ENCODE measurements around the gene ATP2A3. TPM values are rescaled to one million over a fixed set of nuclear protein-coding genes. Genes with fewer than 3 reads are reported as not detected.

The ATP2A3 gene
- total RNA-seq, 3 donors from 2014 or later, result 55.8 to 68.8 (median 63.6) TPM

GRCh38 chr17:3972281-3972731, 8.1 kb upstream of the ATP2A3 start:
- H3K36me3 Mint-ChIP-seq (ENCODE audit: insufficient read depth), result no peaks in the 10 kb centered on the region
- H3K9me3 Mint-ChIP-seq, result peaks cover 7% of the 10 kb centered on the region
- ATAC-seq, result peak; percentile 35 to 53
- no peak for DNase-seq
- peaks cover 30% of the 10 kb centered on the region for H3K4me1 Mint-ChIP-seq (ENCODE audit: low read depth)
- peaks cover 2% of the 10 kb centered on the region for H3K27me3 Mint-ChIP-seq (ENCODE audit: low read depth)
- H3K4me3 Mint-ChIP-seq, result peak overlapping the region; percentile 17

GRCh38 chr17:3970668-3971067, 6.4 kb upstream of the ATP2A3 start:
- H3K4me3 Mint-ChIP-seq, result no peak overlapping the region
- peaks cover 2% of the 10 kb centered on the region for H3K27me3 Mint-ChIP-seq (ENCODE audit: low read depth)
- ATAC-seq (no peak), DNase-seq (no peak)
- H3K9me3 Mint-ChIP-seq, result peaks cover 7% of the 10 kb centered on the region
- no peaks in the 10 kb centered on the region for H3K36me3 Mint-ChIP-seq (ENCODE audit: insufficient read depth)
- H3K4me1 Mint-ChIP-seq (ENCODE audit: low read depth), result peaks cover 37% of the 10 kb centered on the region

DNA sequence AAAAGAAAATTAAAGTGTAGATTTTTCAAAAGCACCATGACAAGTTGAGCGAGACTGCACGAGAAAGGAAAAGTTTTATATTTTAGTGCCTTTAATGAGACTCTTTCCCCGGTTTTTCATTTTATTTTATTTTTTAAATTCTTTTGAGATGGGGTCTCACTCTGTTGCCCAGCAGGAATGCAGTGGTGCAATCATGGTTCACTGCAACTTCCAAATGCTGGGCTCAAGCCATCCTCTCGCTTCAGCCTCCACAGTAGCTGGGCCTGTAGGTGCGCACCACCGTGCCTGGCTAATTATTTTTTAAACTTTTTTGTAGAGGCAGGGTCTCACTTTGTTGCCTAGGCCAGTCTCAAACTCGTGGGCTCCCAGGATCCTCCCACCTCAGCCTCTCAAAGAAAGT, 5.7 kb upstream of the ATP2A3 start:
- H3K27me3 Mint-ChIP-seq (ENCODE audit: low read depth), result peaks cover 2% of the 10 kb centered on the region
- H3K4me3 Mint-ChIP-seq, result no peak overlapping the region
- peaks cover 6% of the 10 kb centered on the region for H3K9me3 Mint-ChIP-seq
- no peaks in the 10 kb centered on the region for H3K36me3 Mint-ChIP-seq (ENCODE audit: insufficient read depth)
- DNase-seq, result no peak
- H3K4me1 Mint-ChIP-seq (ENCODE audit: low read depth), result peaks cover 43% of the 10 kb centered on the region
- no peak for ATAC-seq

- H3K4me1 Mint-ChIP-seq (ENCODE audit: low read depth), result peaks cover 40% of the 10 kb centered on the region
- H3K36me3 Mint-ChIP-seq (ENCODE audit: insufficient read depth), result no peaks in the 10 kb centered on the region
- H3K9me3 Mint-ChIP-seq, result no peaks in the 10 kb centered on the region
- DNase-seq (no peak), ATAC-seq (no peak)
- no peak overlapping the region for H3K4me3 Mint-ChIP-seq
- H3K27me3 Mint-ChIP-seq (ENCODE audit: low read depth), result peaks cover 2% of the 10 kb centered on the region
Observed at GRCh38 chr17:3968886-3969524, 4.8 kb upstream of the ATP2A3 start.

DNA sequence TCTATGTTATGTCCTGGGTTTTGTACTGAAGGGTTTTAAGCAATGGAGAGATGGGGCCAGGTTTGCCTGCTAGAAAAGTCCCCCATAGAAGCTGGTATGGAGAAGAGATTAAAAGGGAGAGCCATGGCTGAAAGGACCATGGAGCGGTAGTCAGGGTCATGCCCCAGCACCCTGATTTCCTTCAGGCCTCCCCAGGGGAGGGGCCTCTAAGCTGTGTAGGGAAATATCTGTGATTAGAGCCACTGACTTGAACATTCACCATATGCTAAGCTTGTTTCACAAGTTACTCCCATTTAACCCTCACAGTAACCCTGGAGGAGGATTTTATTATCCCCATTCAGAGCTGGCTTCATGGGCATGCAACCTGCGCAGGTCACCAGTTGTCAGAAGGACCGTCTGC, 3.8 kb upstream of the ATP2A3 start:
- H3K4me1 Mint-ChIP-seq (ENCODE audit: low read depth), result peaks cover 34% of the 10 kb centered on the region
- no peaks in the 10 kb centered on the region for H3K9me3 Mint-ChIP-seq
- peaks cover 2% of the 10 kb centered on the region for H3K27me3 Mint-ChIP-seq (ENCODE audit: low read depth)
- ATAC-seq (no peak), DNase-seq (no peak)
- no peak overlapping the region for H3K4me3 Mint-ChIP-seq
- H3K36me3 Mint-ChIP-seq (ENCODE audit: insufficient read depth), result no peaks in the 10 kb centered on the region

DNA sequence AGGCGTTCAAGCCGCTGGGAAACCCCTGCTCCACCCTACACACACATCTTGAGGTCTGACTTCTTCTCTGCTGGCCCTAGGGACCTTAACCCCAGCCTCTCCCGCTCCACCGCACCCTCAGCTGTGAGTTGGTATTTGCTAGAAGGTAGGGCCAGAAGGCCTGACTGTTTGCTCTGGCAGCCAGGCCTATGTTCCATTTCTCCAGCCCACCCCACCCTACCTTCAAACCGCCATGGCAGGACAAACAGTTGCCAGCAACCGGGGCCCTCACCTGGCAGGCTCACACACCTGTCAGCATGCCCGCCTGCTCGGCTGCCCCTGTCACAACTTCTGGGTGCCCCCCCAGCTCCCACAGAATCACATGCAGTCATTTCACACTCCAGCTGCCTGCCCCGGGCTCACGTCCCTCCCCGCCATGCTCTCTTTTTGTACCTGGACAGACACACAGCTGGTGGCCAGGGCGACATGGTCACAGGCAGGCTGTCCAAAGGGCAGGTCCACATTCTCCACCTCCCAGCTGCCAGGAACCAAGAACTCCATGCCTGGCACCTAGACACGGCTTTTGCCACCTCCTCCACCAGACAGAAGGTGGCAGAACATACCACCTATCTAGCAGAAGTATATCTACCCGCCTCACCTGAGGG, 2.6 kb upstream of the ATP2A3 start:
- Mint-ChIP-seq H3K4me1 (ENCODE audit: low read depth) (peaks cover 34% of the 10 kb centered on the region), H3K36me3 (ENCODE audit: insufficient read depth) (no peaks in the 10 kb centered on the region), H3K9me3 (no peaks in the 10 kb centered on the region), H3K27me3 (ENCODE audit: low read depth) (no peaks in the 10 kb centered on the region), H3K4me3 (no peak overlapping the region)
- ATAC-seq (no peak), DNase-seq (no peak)

- peak overlapping the region; percentile 85 for H3K4me3 Mint-ChIP-seq
- H3K9me3 Mint-ChIP-seq, result no peaks in the 10 kb centered on the region
- DNase-seq (peak; percentile 53), ATAC-seq (peak; percentile 60 to 62)
- no peaks in the 10 kb centered on the region for H3K36me3 Mint-ChIP-seq (ENCODE audit: insufficient read depth)
- no peaks in the 10 kb centered on the region for H3K27me3 Mint-ChIP-seq (ENCODE audit: low read depth)
- peaks cover 50% of the 10 kb centered on the region for H3K4me1 Mint-ChIP-seq (ENCODE audit: low read depth)
Observed at GRCh38 chr17:3965118-3965800, 1.0 kb upstream of the ATP2A3 start.

DNA sequence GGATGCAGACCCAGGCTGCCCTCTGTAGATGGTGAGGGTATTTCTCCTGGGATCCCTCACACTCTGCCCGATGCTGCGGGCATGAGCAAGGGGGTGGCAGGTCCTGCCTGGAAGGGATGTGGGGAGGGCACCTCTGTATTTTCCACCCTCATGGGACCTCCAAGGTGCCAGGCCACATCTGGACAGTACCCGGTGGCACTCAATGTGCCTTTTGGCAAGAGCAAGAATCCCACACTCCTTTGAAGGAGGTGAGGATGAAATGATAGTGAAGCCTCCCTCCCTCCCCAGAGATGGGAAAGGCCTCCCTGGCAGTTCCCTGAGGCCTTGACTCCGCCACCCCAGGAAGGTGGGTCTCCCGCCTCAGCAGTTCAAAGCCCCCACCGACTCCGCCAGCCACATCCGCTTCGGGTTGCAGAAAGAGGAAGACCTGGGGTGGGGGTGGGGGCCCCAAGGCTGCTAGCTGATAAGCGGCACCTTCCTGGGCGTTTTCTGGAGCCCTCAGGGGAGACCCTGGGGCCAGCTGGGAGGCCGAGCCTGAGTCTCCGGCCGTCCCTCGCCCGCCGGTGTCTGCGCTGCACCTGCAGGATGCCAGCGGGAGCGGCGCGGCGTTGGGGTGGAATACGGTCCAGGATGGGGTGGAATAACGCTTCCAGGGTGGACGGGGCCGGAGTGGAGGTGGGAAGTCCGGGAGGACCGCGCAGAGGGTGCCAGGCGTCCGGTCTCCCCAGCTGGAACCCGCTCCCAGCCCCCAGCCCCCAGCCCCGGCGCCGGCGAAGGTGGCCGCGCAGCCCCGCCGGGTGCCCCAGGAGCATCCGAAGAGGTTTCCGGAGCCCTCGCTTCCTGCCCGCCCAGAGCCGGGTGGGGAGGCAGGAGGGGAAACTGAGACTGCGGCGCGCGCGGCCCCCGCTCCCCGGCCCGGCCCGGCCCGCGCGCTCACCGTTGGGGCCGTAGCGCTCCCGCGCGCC, 718 bp downstream of the ATP2A3 start:
- peaks cover 2% of the 10 kb centered on the region for H3K36me3 Mint-ChIP-seq (ENCODE audit: insufficient read depth)
- peak overlapping the region; percentile 85 for H3K4me3 Mint-ChIP-seq
- peaks cover 61% of the 10 kb centered on the region for H3K4me1 Mint-ChIP-seq (ENCODE audit: low read depth)
- ATAC-seq, result peak; percentile 42 to 45
- peak; percentile 52 for DNase-seq
- no peaks in the 10 kb centered on the region for H3K9me3 Mint-ChIP-seq
- H3K27me3 Mint-ChIP-seq (ENCODE audit: low read depth), result no peaks in the 10 kb centered on the region

- Mint-ChIP-seq H3K36me3 (ENCODE audit: insufficient read depth) (peaks cover 2% of the 10 kb centered on the region), H3K4me3 (peak overlapping the region; percentile 85), H3K4me1 (ENCODE audit: low read depth) (peaks cover 60% of the 10 kb centered on the region), H3K9me3 (no peaks in the 10 kb centered on the region), H3K27me3 (ENCODE audit: low read depth) (no peaks in the 10 kb centered on the region)
- DNase-seq (no peak), ATAC-seq (no peak)
Observed at GRCh38 chr17:3962965-3963236, 1.3 kb downstream of the ATP2A3 start.

GRCh38 chr17:3962217-3962964, 1.8 kb downstream of the ATP2A3 start:
- ATAC-seq (no peak), DNase-seq (no peak)
- no peaks in the 10 kb centered on the region for H3K27me3 Mint-ChIP-seq (ENCODE audit: low read depth)
- H3K9me3 Mint-ChIP-seq, result no peaks in the 10 kb centered on the region
- H3K4me3 Mint-ChIP-seq, result peak overlapping the region; percentile 85
- peaks cover 61% of the 10 kb centered on the region for H3K4me1 Mint-ChIP-seq (ENCODE audit: low read depth)
- peaks cover 2% of the 10 kb centered on the region for H3K36me3 Mint-ChIP-seq (ENCODE audit: insufficient read depth)

GRCh38 chr17:3961564-3962047, 2.6 kb downstream of the ATP2A3 start:
- H3K36me3 Mint-ChIP-seq (ENCODE audit: insufficient read depth), result peaks cover 6% of the 10 kb centered on the region
- peak; percentile 23 for DNase-seq
- H3K27me3 Mint-ChIP-seq (ENCODE audit: low read depth), result no peaks in the 10 kb centered on the region
- no peak for ATAC-seq
- H3K4me1 Mint-ChIP-seq (ENCODE audit: low read depth), result peaks cover 64% of the 10 kb centered on the region
- peak overlapping the region; percentile 85 for H3K4me3 Mint-ChIP-seq
- H3K9me3 Mint-ChIP-seq, result no peaks in the 10 kb centered on the region

DNA sequence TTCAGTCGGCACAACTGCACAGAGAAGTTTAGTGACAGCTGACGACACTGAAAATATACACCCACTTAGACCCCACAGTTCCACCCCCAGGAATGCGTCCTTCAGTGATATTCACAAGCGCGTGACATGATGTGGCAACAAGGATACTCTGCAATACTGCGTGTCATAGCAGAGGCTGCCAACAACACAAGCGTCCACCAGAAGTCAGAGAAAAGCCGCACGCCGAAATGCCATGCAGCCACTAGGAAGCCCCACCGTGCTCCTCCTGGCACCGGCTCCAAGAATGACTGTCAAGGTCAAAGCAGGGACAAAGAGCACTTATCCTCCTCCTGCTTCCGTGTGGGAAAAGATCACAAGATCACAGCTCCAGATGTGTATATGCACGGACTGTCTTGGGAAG, 3.5 kb downstream of the ATP2A3 start:
- no peak for ATAC-seq
- H3K4me3 Mint-ChIP-seq, result peak overlapping the region; percentile 31
- peaks cover 67% of the 10 kb centered on the region for H3K4me1 Mint-ChIP-seq (ENCODE audit: low read depth)
- no peak for DNase-seq
- peaks cover 6% of the 10 kb centered on the region for H3K36me3 Mint-ChIP-seq (ENCODE audit: insufficient read depth)
- H3K27me3 Mint-ChIP-seq (ENCODE audit: low read depth), result no peaks in the 10 kb centered on the region
- no peaks in the 10 kb centered on the region for H3K9me3 Mint-ChIP-seq

DNA sequence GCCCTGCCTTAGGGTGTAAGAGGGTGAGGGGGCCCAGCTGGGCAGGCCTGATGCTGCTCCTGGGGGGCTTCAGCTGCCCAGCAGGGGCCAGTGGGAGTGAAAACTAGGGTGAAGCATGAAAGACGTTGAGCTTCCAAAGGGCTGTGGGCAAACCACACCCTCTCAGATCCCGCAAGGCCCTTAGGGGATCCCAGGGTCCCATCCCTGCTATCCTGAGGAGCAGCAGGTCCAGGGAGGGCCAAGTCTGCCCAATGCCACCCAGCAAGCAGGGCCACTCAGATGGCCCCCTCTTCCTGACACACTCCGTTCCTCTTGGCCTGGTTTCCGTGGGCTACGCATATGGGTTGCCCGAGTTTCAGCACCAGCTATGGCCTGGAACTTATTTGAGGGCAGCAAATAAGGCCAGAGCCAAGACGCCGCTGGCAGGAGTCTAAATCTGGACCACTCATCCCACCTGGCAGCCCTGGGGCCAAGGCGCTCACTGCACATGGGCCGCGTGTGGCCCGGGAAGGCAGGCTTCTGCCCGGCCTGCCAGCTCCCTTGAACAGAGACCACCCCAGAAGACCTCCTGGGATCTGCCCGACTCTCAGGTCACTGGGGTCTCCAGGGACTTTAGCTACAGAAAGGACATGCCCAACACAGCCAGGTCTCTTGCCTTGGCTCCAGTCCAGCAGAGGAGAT, 4.2 kb downstream of the ATP2A3 start:
- Mint-ChIP-seq H3K36me3 (ENCODE audit: insufficient read depth) (peaks cover 6% of the 10 kb centered on the region), H3K4me3 (no peak overlapping the region), H3K9me3 (no peaks in the 10 kb centered on the region), H3K4me1 (ENCODE audit: low read depth) (peaks cover 63% of the 10 kb centered on the region), H3K27me3 (ENCODE audit: low read depth) (no peaks in the 10 kb centered on the region)
- ATAC-seq (no peak), DNase-seq (no peak)

All from activated T-cell treated with anti-CD3 and anti-CD28 coated beads, Interleukin-2, amount 50 U/mL, for 4 hours (primary cell).